HEK293 (cell line): ENCODE measurements around the gene ZNF747.

Experiments
- HOXA7 ChIP-seq: sonication (generic); formaldehyde crosslinking; IDR thresholded peaks from 2 replicates; pipeline ENCODE4 v1.8.1; 2022; ENCODE audit warnings: missing genetic modification reagents, borderline replicate concordance
- HOXD13 ChIP-seq: sonication (generic); formaldehyde crosslinking; IDR thresholded peaks from 2 replicates; pipeline ENCODE4 v1.8.0; 2022; ENCODE audit warnings: missing genetic modification reagents, borderline replicate concordance
- KLF10 ChIP-seq: fragments of 450-650 bp; IDR thresholded peaks from 2 replicates; pipeline ENCODE4 v1.5.1; 2018; ENCODE audit warnings: missing biosample characterization, mild to moderate bottlenecking, missing genetic modification characterization
- MYNN ChIP-seq: fragments of 450-650 bp; formaldehyde crosslinking; IDR thresholded peaks from 2 replicates; pipeline ENCODE4 v1.5.1; 2016; ENCODE audit warnings: missing biosample characterization, missing genetic modification characterization, borderline replicate concordance
- MZF1 ChIP-seq: fragments of 450-650 bp; formaldehyde crosslinking; IDR thresholded peaks from 2 replicates; pipeline ENCODE4 v1.5.1; 2017; ENCODE audit warnings: missing biosample characterization, missing genetic modification characterization, borderline replicate concordance
- SP3 ChIP-seq: fragments of 450-650 bp; formaldehyde crosslinking; IDR thresholded peaks from 2 replicates; pipeline ENCODE4 v1.5.1; 2016; ENCODE audit warnings: missing biosample characterization, missing genetic modification characterization
- ZBTB20 ChIP-seq: fragments of 450-650 bp; formaldehyde crosslinking; IDR thresholded peaks from 2 replicates; pipeline ENCODE4 v1.5.1; 2016; ENCODE audit warnings: missing biosample characterization, missing genetic modification characterization
- ZBTB48 ChIP-seq: fragments of 450-650 bp; formaldehyde crosslinking; IDR thresholded peaks from 2 replicates; pipeline ENCODE4 v1.5.1; 2016; ENCODE audit warnings: missing biosample characterization, missing genetic modification characterization
- ZBTB8A ChIP-seq: fragments of 450-650 bp; formaldehyde crosslinking; IDR thresholded peaks from 2 replicates; pipeline ENCODE4 v1.5.1; 2016; ENCODE audit warnings: missing biosample characterization, missing genetic modification characterization
- ZIC2 ChIP-seq: fragments of 450-650 bp; formaldehyde crosslinking; IDR thresholded peaks from 2 replicates; pipeline ENCODE4 v1.5.1; 2016; ENCODE audit warnings: missing biosample characterization, missing genetic modification characterization
- ZNF112 ChIP-seq: fragments of 450-650 bp; formaldehyde crosslinking; IDR thresholded peaks from 2 replicates; pipeline ENCODE4 v1.5.0; 2017; ENCODE audit warnings: missing biosample characterization, missing genetic modification characterization
- ZNF280C ChIP-seq: fragments of 450-650 bp; formaldehyde crosslinking; IDR thresholded peaks from 2 replicates; pipeline ENCODE4 v1.5.1; 2016; ENCODE audit warnings: missing biosample characterization, missing genetic modification characterization
- ZNF394 ChIP-seq: fragments of 450-650 bp; formaldehyde crosslinking; IDR thresholded peaks from 2 replicates; pipeline ENCODE4 v1.5.1; 2016; ENCODE audit warnings: missing biosample characterization, missing genetic modification characterization, mild to moderate bottlenecking, moderate library complexity, borderline replicate concordance
- ZNF449 ChIP-seq: fragments of 450-650 bp; formaldehyde crosslinking; IDR thresholded peaks from 2 replicates; pipeline ENCODE4 v1.5.1; 2017; ENCODE audit warnings: missing biosample characterization, mild to moderate bottlenecking, missing genetic modification characterization, moderate library complexity
- ZNF510 ChIP-seq: fragments of 450-650 bp; formaldehyde crosslinking; IDR thresholded peaks from 2 replicates; pipeline ENCODE4 v1.5.1; 2018; ENCODE audit warnings: mild to moderate bottlenecking, missing genetic modification characterization, missing biosample characterization; ENCODE audit not compliant: insufficient replicate concordance
- ZNF544 ChIP-seq: fragments of 450-650 bp; formaldehyde crosslinking; IDR thresholded peaks from 2 replicates; pipeline ENCODE4 v1.5.0; 2017; ENCODE audit warnings: missing biosample characterization, missing genetic modification characterization
- ZNF571 ChIP-seq: fragments of 450-650 bp; formaldehyde crosslinking; IDR thresholded peaks from 2 replicates; pipeline ENCODE4 v1.5.0; 2017; ENCODE audit warnings: missing biosample characterization, missing genetic modification characterization
- ZNF600 ChIP-seq: fragments of 450-650 bp; formaldehyde crosslinking; IDR thresholded peaks from 2 replicates; pipeline ENCODE4 v1.5.1; 2016; ENCODE audit warnings: missing biosample characterization, missing genetic modification characterization
- ZNF623 ChIP-seq: fragments of 450-650 bp; formaldehyde crosslinking; IDR thresholded peaks from 2 replicates; pipeline ENCODE4 v1.5.1; 2016; ENCODE audit warnings: missing biosample characterization, missing genetic modification characterization
- ZNF629 ChIP-seq: fragments of 450-650 bp; formaldehyde crosslinking; IDR thresholded peaks from 2 replicates; pipeline ENCODE4 v1.5.1; 2017; ENCODE audit warnings: missing biosample characterization, missing genetic modification characterization
- ZNF664 ChIP-seq: fragments of 450-650 bp; formaldehyde crosslinking; IDR thresholded peaks from 2 replicates; pipeline ENCODE4 v1.5.1; 2016; ENCODE audit warnings: missing biosample characterization, missing genetic modification characterization
- ZNF692 ChIP-seq: fragments of 450-650 bp; formaldehyde crosslinking; IDR thresholded peaks from 2 replicates; pipeline ENCODE4 v1.5.1; 2016; ENCODE audit warnings: missing biosample characterization, missing genetic modification characterization
- ZNF76 ChIP-seq: fragments of 450-650 bp; formaldehyde crosslinking; IDR thresholded peaks from 2 replicates; pipeline ENCODE4; 2016; ENCODE audit warnings: low read depth, missing biosample characterization, missing genetic modification characterization, borderline replicate concordance
- ZNF785 ChIP-seq: fragments of 450-650 bp; formaldehyde crosslinking; IDR thresholded peaks from 2 replicates; pipeline ENCODE4 v1.5.1; 2016; ENCODE audit warnings: missing biosample characterization, missing genetic modification characterization
- ZNF830 ChIP-seq: fragments of 450-650 bp; IDR thresholded peaks from 2 replicates; pipeline ENCODE4 v1.5.0; 2018; ENCODE audit warnings: missing biosample characterization, missing genetic modification characterization, low read depth, mild to moderate bottlenecking, moderate library complexity
- ZSCAN16 ChIP-seq: fragments of 450-650 bp; formaldehyde crosslinking; IDR thresholded peaks from 2 replicates; pipeline ENCODE4 v1.5.1; 2016; ENCODE audit warnings: missing biosample characterization, missing genetic modification characterization
- TF ChIP-seq, protein P1 (sequence below): fragments of 450-650 bp; IDR thresholded peaks from 2 replicates; pipeline ENCODE4 v1.5.1; 2018; ENCODE audit warnings: missing biosample characterization, mild to moderate bottlenecking, missing genetic modification characterization
- TF ChIP-seq, protein P2 (sequence below): fragments of 450-650 bp; formaldehyde crosslinking; IDR thresholded peaks from 2 replicates; pipeline ENCODE4 v1.5.1; 2016; ENCODE audit warnings: missing biosample characterization, missing genetic modification characterization
- TF ChIP-seq, protein P3 (sequence below): fragments of 450-650 bp; formaldehyde crosslinking; IDR thresholded peaks from 2 replicates; pipeline ENCODE4 v1.5.1; 2016; ENCODE audit warnings: missing biosample characterization, missing genetic modification characterization

The ZNF747 gene

GRCh38 chr16:30557957-30558788, 23.5 kb upstream of the ZNF747 start, which contains the start of gene ZNF764 (continued):
- TF ChIP-seq ZNF692 (tag by site-specific recombination): 0 out of 2 replicates have a peak, but pooled peaks have one; percentile 50
- TF ChIP-seq ZNF544 (tag by site-specific recombination): no peak
- TF ChIP-seq ZNF394: peak; percentile 65; the same call in 1 of the 2 replicates
- peak; percentile 69; the same call in 1 of the 2 replicates for TF ChIP-seq MZF1 (tag by site-specific recombination)
- TF ChIP-seq ZNF571 (tag by site-specific recombination): no peak
- TF ChIP-seq ZNF785 (tag by site-specific recombination): no peak
- TF ChIP-seq ZNF623 (tag by site-specific recombination): peak; percentile 19; the same call in 1 of the 2 replicates
- TF ChIP-seq ZNF76 (tag by site-specific recombination): peak; percentile 87
- TF ChIP-seq, protein P1, sequence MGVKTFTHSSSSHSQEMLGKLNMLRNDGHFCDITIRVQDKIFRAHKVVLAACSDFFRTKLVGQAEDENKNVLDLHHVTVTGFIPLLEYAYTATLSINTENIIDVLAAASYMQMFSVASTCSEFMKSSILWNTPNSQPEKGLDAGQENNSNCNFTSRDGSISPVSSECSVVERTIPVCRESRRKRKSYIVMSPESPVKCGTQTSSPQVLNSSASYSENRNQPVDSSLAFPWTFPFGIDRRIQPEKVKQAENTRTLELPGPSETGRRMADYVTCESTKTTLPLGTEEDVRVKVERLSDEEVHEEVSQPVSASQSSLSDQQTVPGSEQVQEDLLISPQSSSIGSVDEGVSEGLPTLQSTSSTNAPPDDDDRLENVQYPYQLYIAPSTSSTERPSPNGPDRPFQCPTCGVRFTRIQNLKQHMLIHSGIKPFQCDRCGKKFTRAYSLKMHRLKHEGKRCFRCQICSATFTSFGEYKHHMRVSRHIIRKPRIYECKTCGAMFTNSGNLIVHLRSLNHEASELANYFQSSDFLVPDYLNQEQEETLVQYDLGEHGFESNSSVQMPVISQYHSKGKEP (tag by site-specific recombination): peak; percentile 49; the same call in 1 of the 2 replicates
- TF ChIP-seq ZIC2 (tag by site-specific recombination): peak; percentile 64
- TF ChIP-seq ZNF600 (tag by site-specific recombination): peak; percentile 48; the same call in 1 of the 2 replicates
- TF ChIP-seq, protein P2, sequence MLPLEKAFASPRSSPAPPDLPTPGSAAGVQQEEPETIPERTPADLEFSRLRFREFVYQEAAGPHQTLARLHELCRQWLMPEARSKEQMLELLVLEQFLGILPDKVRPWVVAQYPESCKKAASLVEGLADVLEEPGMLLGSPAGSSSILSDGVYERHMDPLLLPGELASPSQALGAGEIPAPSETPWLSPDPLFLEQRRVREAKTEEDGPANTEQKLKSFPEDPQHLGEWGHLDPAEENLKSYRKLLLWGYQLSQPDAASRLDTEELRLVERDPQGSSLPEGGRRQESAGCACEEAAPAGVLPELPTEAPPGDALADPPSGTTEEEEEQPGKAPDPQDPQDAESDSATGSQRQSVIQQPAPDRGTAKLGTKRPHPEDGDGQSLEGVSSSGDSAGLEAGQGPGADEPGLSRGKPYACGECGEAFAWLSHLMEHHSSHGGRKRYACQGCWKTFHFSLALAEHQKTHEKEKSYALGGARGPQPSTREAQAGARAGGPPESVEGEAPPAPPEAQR (tag by site-specific recombination): peak; percentile 56; the same call in 1 of the 2 replicates
- TF ChIP-seq ZNF280C (tag by site-specific recombination): no peak
- peak; percentile 99 for TF ChIP-seq SP3 (tag by site-specific recombination)
- no peak for TF ChIP-seq HOXA7 (CRISPR knock-in tag)
- TF ChIP-seq, protein P3, sequence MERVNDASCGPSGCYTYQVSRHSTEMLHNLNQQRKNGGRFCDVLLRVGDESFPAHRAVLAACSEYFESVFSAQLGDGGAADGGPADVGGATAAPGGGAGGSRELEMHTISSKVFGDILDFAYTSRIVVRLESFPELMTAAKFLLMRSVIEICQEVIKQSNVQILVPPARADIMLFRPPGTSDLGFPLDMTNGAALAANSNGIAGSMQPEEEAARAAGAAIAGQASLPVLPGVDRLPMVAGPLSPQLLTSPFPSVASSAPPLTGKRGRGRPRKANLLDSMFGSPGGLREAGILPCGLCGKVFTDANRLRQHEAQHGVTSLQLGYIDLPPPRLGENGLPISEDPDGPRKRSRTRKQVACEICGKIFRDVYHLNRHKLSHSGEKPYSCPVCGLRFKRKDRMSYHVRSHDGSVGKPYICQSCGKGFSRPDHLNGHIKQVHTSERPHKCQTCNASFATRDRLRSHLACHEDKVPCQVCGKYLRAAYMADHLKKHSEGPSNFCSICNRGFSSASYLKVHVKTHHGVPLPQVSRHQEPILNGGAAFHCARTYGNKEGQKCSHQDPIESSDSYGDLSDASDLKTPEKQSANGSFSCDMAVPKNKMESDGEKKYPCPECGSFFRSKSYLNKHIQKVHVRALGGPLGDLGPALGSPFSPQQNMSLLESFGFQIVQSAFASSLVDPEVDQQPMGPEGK (tag by site-specific recombination): peak; percentile 92
- no peak for TF ChIP-seq ZNF830 (tag by site-specific recombination)
- peak; percentile 99 for TF ChIP-seq ZBTB8A
- TF ChIP-seq ZBTB20 (tag by site-specific recombination): peak; percentile 99
- TF ChIP-seq MYNN: 0 out of 2 replicates have a peak, but pooled peaks have one; percentile 35
- peak; percentile 69; the same call in 1 of the 2 replicates for TF ChIP-seq ZBTB48 (tag by site-specific recombination)
- TF ChIP-seq ZNF664 (tag by site-specific recombination): no peak
- no peak; the same call in 1 of the 2 replicates for TF ChIP-seq ZNF449 (tag by site-specific recombination)
- peak; percentile 82 for TF ChIP-seq ZNF629 (tag by site-specific recombination)
- peak; percentile 92 for TF ChIP-seq ZNF510 (tag by site-specific recombination)
- TF ChIP-seq KLF10 (tag by site-specific recombination): peak; percentile 98
- TF ChIP-seq ZNF112 (tag by site-specific recombination): no peak
- 0 out of 2 replicates have a peak, but pooled peaks have one; percentile 11 for TF ChIP-seq ZSCAN16 (tag by site-specific recombination)
- TF ChIP-seq HOXD13 (CRISPR knock-in tag): 0 out of 2 replicates have a peak, but pooled peaks have one; percentile 18
